HepG2 (cell line): ENCODE results near the gene AQP9. TPM values are rescaled to one million over a fixed set of nuclear protein-coding genes. Genes with fewer than 3 reads are reported as not detected.
A peak's percentile ranks its signal among the peaks of the same experiment; 100 is the strongest.
"Not testable (repeated sequence)": the region's sequence is repeated elsewhere in the genome, so short reads cannot be mapped to it uniquely, and the experiment has no call there.

Experiments used
- ATAC-seq: fragments of 200-7000 bp; cut with Tn5 transposase; 3 replicates; pipeline ENCODE4 v1.9.1; 2020; ENCODE audit warnings: mild to moderate bottlenecking, moderate library complexity
- BruUV-seq: library from RNA; stranded (reverse); fragments of 400-500 nt; replicated peaks from 2 replicates; lab custom pipeline; 2021; lab: Mats Ljungman, UMichigan
- CTCF ChIA-PET: fragments of 300-600 bp; formaldehyde crosslinking; extraction: SDS; loops from one replicate; lab custom pipeline; 2021; ENCODE audit warnings: low total read pairs, inconsistent platforms, low intra/inter-chr PET ratio; lab: Yijun Ruan, JAX
- POLR2A ChIA-PET: fragments of 350-600 bp; sonication (Branson Sonifier 250); formaldehyde crosslinking; loops from one replicate; lab custom pipeline; 2020; ENCODE audit warnings: antibody characterized with exemption, inconsistent platforms; lab: Yijun Ruan, JAX
- DNase-seq: peaks from one replicate; pipeline ENCODE4 v3.0.0-alpha.2; 2015; ENCODE audit warnings: low spot score
- FAIRE-seq: peaks from 3 replicates; lab custom pipeline; 2011; peaks lifted over from hg19 to GRCh38; lab: Jason Lieb, UNC
- H2AFZ ChIP-seq: one replicate; pipeline ENCODE4 v1.6.1; 2011; ENCODE audit warnings: low read length, inconsistent platforms
- H3K27ac ChIP-seq: fragments of 300-600 bp; 3 replicates; pipeline ENCODE4 v1.8.0; 2011; ENCODE audit warnings: mixed run types, mild to moderate bottlenecking, mixed read lengths, low read length, inconsistent platforms; ENCODE audit not compliant: insufficient read depth; ENCODE audit errors: extremely low read length
- H3K27me3 ChIP-seq, 2 experiments: fragments of 200-600 bp in 1 of 2; 2 replicates in 1 of 2; 3 replicates in 1 of 2; pipeline versions ENCODE4 v1.6.0 to v1.8.0; 2011; ENCODE audit warnings: low read length in 2 of 2, mild to moderate bottlenecking in 2 of 2, moderate library complexity in 2 of 2, inconsistent platforms in 1 of 2; ENCODE audit not compliant: insufficient read depth in 2 of 2, control insufficient read depth in 1 of 2
- H3K36me3 ChIP-seq, 2 experiments: fragments of 200-600 bp in 1 of 2; replicated peaks in 1 of 2; 2 replicates in 1 of 2; 3 replicates in 1 of 2; pipeline versions ENCODE4 v1.5.1 to v1.8.0; 2011; ENCODE audit warnings: low read length in 2 of 2, inconsistent platforms in 1 of 2; ENCODE audit not compliant: insufficient read depth in 2 of 2, control insufficient read depth in 1 of 2
- H3K4me1 ChIP-seq: 2 replicates; pipeline ENCODE4 v1.5.1; 2012; ENCODE audit warnings: low read length, inconsistent platforms; ENCODE audit not compliant: insufficient read depth
- H3K4me2 ChIP-seq: 2 replicates; pipeline ENCODE4 v1.6.0; 2011; ENCODE audit warnings: low read depth, low read length, inconsistent platforms
- H3K4me3 ChIP-seq, 3 experiments: fragments of 200-600 bp in 1 of 3; sonication (generic), shearing (Covaris generic) in 1 of 3; replicated peaks in 1 of 3; 2 replicates each; pipeline ENCODE4 v1.5.1; 2011 to 2016; ENCODE audit warnings: low read length in 3 of 3, inconsistent platforms in 2 of 3, low read depth in 2 of 3, mild to moderate bottlenecking in 2 of 3, control low read depth in 1 of 3, mixed read lengths in 1 of 3; ENCODE audit not compliant: insufficient read depth in 1 of 3
- H3K79me2 ChIP-seq: one replicate; pipeline ENCODE4 v1.6.1; 2011; ENCODE audit warnings: low read length, inconsistent platforms; ENCODE audit not compliant: insufficient read depth
- H3K9ac ChIP-seq: 2 replicates; pipeline ENCODE4 v1.6.0; 2011; ENCODE audit warnings: mild to moderate bottlenecking, low read depth, low read length, inconsistent platforms; ENCODE audit not compliant: insufficient read depth
- H3K9me3 ChIP-seq: 2 replicates; pipeline ENCODE4 v1.5.1; 2012; ENCODE audit warnings: mild to moderate bottlenecking, low read length
- H4K20me1 ChIP-seq: 2 replicates; pipeline ENCODE4 v1.6.0; 2011; ENCODE audit warnings: inconsistent platforms, mild to moderate bottlenecking, low read length, moderate library complexity; ENCODE audit not compliant: insufficient read depth
- FOXA1 ChIP-seq, 2 experiments: fragments of 450-650 bp in 1 of 2; sonication (generic) in 1 of 2; formaldehyde crosslinking in 1 of 2; IDR thresholded peaks; 2 replicates each; pipeline versions ENCODE4 v1.4.0 to v1.6.1; 2016 to 2020; ENCODE audit warnings: missing genetic modification reagents in 1 of 2
- FOXA3 ChIP-seq: IDR thresholded peaks from 2 replicates; pipeline ENCODE4 v1.6.1; 2016; ENCODE audit warnings: missing genetic modification reagents, missing compliant biosample characterization
- HOXA3 ChIP-seq: sonication (generic); formaldehyde crosslinking; IDR thresholded peaks from 2 replicates; pipeline ENCODE4 v1.5.0; 2020; ENCODE audit warnings: missing genetic modification reagents
- THAP9 ChIP-seq: sonication (generic); formaldehyde crosslinking; IDR thresholded peaks from 2 replicates; pipeline ENCODE4; 2020; ENCODE audit warnings: missing genetic modification reagents, mild to moderate bottlenecking, borderline replicate concordance
- YY1 ChIP-seq: IDR thresholded peaks from 2 replicates; pipeline ENCODE4 v1.6.1; 2011; ENCODE audit warnings: low read length, low read depth, moderate library complexity, mild to moderate bottlenecking; ENCODE audit not compliant: insufficient read depth, insufficient replicate concordance
- ZNF281 ChIP-seq: sonication (generic); formaldehyde crosslinking; IDR thresholded peaks from 2 replicates; pipeline ENCODE4 v1.4.0; 2020; ENCODE audit warnings: missing genetic modification reagents, borderline replicate concordance
- WGBS: methylation state at CpG from one replicate; pipeline ENCODE4 v1.1.6; 2017; ENCODE audit warnings: low lambda C conversion rate; 5-methylcytosine and 5-hydroxymethylcytosine counted together
- in situ Hi-C: cut with HindIII; loops from 2 replicates; pipeline ENCODE4 v1.10.0; 2017; ENCODE audit warnings: low pct_unique_long_range_greater_than_20kb; ENCODE audit not compliant: extremely low pct_ligation_motif_present
- intact Hi-C: fragments of 100-400 bp; cut with micrococcal nuclease; formaldehyde crosslinking; loops from one replicate; pipeline ENCODE4 v1.10.0; 2022; ENCODE audit not compliant: unreplicated experiment
- polyA plus RNA-seq, 8 experiments: library from polyadenylated mRNA; depleted of rRNA in 3 of 8; stranded (reverse) in 7 of 8; unstranded in 1 of 8; fragments of >200 nt; fragmentation: Illumina TruSeq in 4 of 8; extraction: Trizol in 4 of 8; gene quantifications; 2 replicates each; pipeline versions ENCODE4 v1.2.1 to v1.2.3, GENCODE V29; 2011 to 2016; ENCODE audit warnings: low read depth in 4 of 8, missing spikeins in 1 of 8, mixed read lengths in 1 of 8; ENCODE audit not compliant: insufficient read depth in 1 of 8
- total RNA-seq, 5 experiments: library from RNA; depleted of rRNA; stranded (reverse); fragments of >200 nt; fragmentation: Illumina TruSeq; extraction: Trizol; gene quantifications; 2 replicates each; pipeline ENCODE4 v1.2.3, GENCODE V29; 2016; ENCODE audit warnings: low read depth in 1 of 5

The AQP9 gene
- total and polyA plus RNA-seq, 2 of the 13 experiments (the other 11 are each of a cell fraction or from before 2014, with no cell fraction given) = not detected

- H3K9ac ChIP-seq; intact Hi-C loops; H3K4me1 ChIP-seq; POLR2A ChIA-PET; CTCF ChIA-PET; H3K36me3 ChIP-seq; in situ Hi-C loops; H4K20me1 ChIP-seq; FAIRE-seq; H2AFZ ChIP-seq; H3K79me2 ChIP-seq; DNase-seq; H3K27ac ChIP-seq; H3K27me3 ChIP-seq; H3K9me3 ChIP-seq; BruUV-seq; TF ChIP-seq FOXA1 (IDR thresholded peaks at IDR 0.05): not testable (repeated sequence)
- TF ChIP-seq THAP9 (CRISPR knock-in tag) (peak; percentile 32; the same call in 1 of the 2 replicates), FOXA1 (CRISPR knock-in tag; IDR thresholded peaks at IDR 0.05) (peak; percentile 42; the same call in 1 of the 2 replicates), ZNF281 (CRISPR knock-in tag) (peak; percentile 65; the same call in 1 of the 2 replicates), HOXA3 (peak; percentile 50; the same call in 1 of the 2 replicates), FOXA3 (CRISPR knock-in tag) (peak; percentile 38; the same call in 1 of the 2 replicates), YY1 (peak; percentile 54)
- peak; percentile 50; the same call in 2 of the 3 replicates for ATAC-seq
- Histone ChIP-seq H3K4me2 (peak overlapping the region; percentile 51), H3K4me3 (peak overlapping the region in 1 of 3 experiments; percentile 28; a peak in 1 of 6 replicates)
- WGBS = 19% methylated on average over 4 of the region's 9 CpGs
Observed at GRCh38 chr15:58193636-58194035, 55.5 kb downstream of the AQP9 start.
